ENCODE measurements around the gene TSTD1.

The TSTD1 gene

DNA sequence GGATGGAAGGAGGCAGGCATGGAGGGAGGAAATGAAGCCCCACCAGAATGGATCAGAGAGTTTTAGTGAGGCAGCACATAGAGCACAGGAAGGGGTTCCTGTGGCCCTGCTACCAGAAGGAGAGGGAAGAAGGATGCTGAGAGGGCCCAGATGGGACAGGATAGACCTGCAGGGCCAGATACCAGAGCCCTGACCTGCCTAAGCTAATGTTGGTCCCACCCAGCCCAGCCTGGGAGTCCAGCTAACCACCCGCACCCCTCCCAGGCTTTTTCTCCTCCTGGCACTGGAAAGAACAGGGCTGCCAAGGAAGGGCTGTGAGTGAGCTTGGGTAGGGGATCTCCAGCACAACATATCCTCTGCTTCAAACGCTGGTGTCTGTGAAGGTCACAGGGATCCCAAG, 43.7 kb upstream of the TSTD1 start:
- no peak overlapping the region for H3K4me3 ChIP-seq (ENCODE audit: low read depth, low read length)
- TF ChIP-seq, protein P1, sequence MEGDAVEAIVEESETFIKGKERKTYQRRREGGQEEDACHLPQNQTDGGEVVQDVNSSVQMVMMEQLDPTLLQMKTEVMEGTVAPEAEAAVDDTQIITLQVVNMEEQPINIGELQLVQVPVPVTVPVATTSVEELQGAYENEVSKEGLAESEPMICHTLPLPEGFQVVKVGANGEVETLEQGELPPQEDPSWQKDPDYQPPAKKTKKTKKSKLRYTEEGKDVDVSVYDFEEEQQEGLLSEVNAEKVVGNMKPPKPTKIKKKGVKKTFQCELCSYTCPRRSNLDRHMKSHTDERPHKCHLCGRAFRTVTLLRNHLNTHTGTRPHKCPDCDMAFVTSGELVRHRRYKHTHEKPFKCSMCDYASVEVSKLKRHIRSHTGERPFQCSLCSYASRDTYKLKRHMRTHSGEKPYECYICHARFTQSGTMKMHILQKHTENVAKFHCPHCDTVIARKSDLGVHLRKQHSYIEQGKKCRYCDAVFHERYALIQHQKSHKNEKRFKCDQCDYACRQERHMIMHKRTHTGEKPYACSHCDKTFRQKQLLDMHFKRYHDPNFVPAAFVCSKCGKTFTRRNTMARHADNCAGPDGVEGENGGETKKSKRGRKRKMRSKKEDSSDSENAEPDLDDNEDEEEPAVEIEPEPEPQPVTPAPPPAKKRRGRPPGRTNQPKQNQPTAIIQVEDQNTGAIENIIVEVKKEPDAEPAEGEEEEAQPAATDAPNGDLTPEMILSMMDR (IDR thresholded peaks at IDR 0.05; ENCODE audit: borderline replicate concordance, insufficient read depth, low read depth, low read length) = no peak

DNA sequence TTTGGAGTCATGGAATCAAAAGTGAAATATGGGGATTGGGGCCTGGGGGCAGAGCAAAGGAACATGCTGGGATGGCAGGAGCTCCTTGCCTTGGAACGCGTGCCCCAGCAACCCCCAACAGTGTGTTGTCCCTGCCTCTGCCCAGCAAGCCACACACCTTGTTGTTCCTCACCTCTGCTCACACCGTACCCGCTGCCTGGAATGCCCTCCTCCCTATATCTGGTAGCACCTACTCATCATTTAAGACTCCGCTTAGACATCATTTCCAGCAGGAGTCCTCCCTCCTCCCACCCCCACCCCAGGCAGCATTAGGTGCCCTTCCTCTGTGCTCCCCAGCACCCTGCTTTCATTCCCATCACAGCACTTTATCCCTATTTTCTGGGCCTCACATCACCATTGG, 42.8 kb upstream of the TSTD1 start:
- TF ChIP-seq, protein P1 (IDR thresholded peaks at IDR 0.05; ENCODE audit: borderline replicate concordance, insufficient read depth, low read depth, low read length) = no peak
- no peak overlapping the region for H3K4me3 ChIP-seq (ENCODE audit: low read depth, low read length)

DNA sequence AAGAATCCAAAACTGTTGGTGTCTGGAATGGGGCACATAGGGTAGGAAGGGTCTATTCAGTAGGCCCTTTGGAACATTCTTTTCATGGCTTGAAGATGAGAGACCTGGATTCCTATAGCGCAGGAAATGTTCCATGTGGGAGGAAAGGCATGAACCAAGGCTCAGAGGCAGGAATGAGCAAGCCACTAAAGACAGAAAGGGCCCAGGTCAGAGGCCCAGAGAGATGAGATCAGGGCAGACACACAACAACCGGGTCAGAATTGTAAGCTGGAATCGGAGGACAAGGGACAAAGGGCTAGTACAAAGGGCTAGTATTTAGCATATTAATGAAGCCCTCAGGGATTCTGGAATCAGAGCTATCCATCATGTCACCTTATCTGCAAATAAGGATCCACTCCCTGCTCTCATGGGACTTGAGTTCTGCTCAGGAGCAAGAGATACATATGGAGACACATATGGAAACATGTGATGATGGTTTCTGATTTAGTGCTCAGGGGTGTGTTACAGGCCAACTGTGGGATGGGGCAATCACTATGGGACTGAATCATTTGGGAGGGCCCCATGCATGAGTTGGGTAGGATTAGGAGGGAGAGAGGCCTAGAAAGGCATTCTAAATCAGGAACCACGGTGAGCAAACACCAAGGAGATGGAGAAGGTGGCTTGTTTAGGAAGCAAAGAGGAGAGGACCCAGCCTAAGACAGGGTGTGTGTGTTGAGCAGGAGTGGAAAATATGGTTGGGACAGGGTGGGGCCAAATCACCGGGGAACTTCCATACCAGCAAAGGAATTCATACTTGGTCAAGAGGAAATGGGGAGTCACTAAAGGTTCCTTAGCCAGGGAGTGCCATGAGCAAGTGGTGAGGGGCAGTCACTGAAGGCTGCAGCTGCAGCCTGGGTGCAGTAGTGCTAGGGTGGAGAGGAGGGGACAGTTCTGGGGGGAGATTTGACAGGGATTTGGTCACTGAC, 42.0 kb upstream of the TSTD1 start:
- H3K4me3 ChIP-seq (ENCODE audit: low read depth, low read length) = no peak overlapping the region
- TF ChIP-seq, protein P1 (IDR thresholded peaks at IDR 0.05; ENCODE audit: borderline replicate concordance, insufficient read depth, low read depth, low read length) = no peak

DNA sequence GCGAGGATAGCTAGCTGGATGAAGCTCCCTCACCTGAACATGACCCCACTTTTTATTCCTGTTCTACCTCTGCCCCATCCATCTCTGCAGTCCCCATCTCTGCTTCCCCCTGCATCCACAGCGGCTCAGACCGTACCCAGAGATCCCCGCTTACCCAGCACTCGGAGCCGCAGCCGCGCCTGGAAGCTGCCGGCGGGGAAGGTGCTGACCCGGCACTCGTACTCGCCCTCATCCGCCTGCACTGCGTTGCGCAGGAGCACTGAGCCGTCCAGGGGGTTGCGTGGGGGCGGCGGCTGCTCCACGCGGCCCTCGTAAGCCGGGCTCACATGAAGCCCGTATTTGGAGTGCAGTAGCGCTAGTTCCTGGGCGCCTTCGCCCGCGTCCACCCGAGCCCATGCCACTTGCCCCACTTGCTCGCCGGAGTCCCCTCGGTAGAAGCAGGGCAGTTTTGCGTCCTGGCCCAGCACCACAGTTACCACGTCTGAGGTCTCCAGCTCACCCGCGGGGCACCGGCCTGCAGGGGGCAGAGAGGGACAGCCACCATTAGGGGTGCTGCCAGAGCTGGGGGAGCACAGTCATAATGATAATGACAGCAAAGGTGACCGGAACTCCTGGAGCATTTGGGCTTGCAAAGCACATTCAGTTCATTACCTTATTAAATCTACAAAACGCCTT, 40.8 kb upstream of the TSTD1 start:
- H3K4me3 ChIP-seq (ENCODE audit: low read depth, low read length) = no peak overlapping the region
- TF ChIP-seq, protein P1 (IDR thresholded peaks at IDR 0.05; ENCODE audit: borderline replicate concordance, insufficient read depth, low read depth, low read length) = peak; percentile 15; the same call in 1 of the 2 replicates

DNA sequence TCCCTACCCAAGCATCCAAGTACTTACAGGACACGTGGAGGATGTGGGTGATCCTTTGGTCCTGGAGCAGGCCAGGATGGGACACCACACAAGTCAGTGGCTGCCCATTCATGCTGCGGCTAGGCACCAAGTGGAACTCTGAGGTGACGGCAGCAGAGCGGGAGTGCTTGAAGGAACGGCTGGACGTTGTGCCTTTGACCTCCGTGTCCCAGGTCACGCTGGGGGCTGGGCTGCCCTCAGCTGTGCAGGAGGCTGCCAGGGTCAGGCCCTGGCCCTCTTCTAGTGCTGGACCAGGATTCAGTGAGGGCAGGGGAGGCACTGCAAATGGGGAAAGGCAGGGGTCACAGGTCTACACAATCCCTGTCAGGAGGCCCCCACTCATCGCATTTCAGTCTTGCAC, 38.7 kb upstream of the TSTD1 start:
- no peak overlapping the region for H3K4me3 ChIP-seq (ENCODE audit: low read depth, low read length)
- TF ChIP-seq, protein P1 (IDR thresholded peaks at IDR 0.05; ENCODE audit: borderline replicate concordance, insufficient read depth, low read depth, low read length) = no peak

DNA sequence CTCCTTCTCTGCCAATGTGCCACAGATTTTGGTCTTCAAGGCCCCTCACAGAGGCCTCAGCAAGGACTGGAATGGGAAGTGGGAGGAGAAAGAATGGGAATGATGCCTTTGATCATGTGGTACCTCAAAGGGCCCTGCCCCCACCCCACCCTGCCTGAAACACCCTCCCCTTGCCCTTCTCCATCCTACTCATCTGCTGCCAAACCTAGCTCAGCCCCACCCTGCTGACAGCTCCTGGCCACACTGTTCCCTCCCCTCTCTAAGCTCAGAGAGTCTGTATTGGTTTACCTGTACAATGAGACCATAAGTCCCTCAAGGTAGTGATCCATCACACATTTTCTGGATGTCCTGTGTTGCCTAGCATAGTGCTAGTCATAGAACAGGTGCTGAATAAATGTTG, 37.6 kb upstream of the TSTD1 start:
- TF ChIP-seq, protein P1 (IDR thresholded peaks at IDR 0.05; ENCODE audit: borderline replicate concordance, insufficient read depth, low read depth, low read length) = no peak
- no peak overlapping the region for H3K4me3 ChIP-seq (ENCODE audit: low read depth, low read length)
